ENCODE results near the gene ANKRD22.

DNA sequence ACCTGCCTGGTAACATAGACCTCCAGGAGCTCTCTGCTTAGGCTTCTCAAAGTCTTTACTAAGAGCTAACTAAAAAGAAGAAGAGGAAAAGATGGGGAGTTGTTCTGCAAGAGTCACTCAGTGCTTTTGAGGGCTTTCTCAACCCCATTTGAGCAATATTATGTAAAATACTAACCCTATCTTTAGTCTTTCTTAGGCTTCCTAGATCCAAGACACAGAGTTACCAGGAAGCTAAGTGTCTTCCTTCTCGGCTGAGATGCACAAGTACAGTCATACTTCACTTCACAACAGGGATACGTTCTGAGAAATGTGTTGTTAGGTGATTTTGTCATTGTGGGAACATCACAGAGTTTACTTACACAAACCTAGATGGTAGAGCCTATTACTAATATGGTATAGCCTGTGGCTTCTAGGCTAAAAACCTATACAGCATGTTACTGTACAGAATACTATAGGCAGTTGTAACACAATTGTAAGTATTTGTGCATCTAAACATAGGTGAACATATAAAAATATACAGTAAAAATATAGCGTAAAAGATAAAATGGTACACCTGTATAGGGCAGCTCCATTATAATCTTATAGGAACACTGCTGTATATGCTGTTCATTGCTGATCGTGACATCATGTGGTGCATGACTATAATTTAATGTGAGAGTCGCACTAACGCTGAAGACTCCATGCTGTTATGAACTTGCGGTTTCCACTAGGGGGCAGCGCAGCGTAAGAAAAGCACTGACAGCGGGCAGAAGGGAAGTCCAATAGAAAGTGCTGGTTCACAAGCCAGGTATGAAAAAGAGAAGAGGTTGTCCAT, 16.3 kb downstream of the ANKRD22 start:
- TF ChIP-seq, protein P1, sequence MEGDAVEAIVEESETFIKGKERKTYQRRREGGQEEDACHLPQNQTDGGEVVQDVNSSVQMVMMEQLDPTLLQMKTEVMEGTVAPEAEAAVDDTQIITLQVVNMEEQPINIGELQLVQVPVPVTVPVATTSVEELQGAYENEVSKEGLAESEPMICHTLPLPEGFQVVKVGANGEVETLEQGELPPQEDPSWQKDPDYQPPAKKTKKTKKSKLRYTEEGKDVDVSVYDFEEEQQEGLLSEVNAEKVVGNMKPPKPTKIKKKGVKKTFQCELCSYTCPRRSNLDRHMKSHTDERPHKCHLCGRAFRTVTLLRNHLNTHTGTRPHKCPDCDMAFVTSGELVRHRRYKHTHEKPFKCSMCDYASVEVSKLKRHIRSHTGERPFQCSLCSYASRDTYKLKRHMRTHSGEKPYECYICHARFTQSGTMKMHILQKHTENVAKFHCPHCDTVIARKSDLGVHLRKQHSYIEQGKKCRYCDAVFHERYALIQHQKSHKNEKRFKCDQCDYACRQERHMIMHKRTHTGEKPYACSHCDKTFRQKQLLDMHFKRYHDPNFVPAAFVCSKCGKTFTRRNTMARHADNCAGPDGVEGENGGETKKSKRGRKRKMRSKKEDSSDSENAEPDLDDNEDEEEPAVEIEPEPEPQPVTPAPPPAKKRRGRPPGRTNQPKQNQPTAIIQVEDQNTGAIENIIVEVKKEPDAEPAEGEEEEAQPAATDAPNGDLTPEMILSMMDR (IDR thresholded peaks at IDR 0.05), result peak; percentile 70 to 90 (median 85)
- TF ChIP-seq POLR2A (IDR thresholded peaks at IDR 0.05) (no peak), POLR2AphosphoS5 (IDR thresholded peaks at IDR 0.05) (no peak), EP300 (IDR thresholded peaks at IDR 0.05) (no peak)

Data from upper lobe of left lung (tissue), 4 donors.